Stimulated activated CD4-positive, alpha-beta T cell treated with anti-CD3 and anti-CD28 coated beads, Interleukin-1b, Interleukin-23, amount 100 ng/mL, for 1 hour (primary cell): ENCODE data around the gene ADGRA3.
"Not testable (repeated sequence)": the region's sequence is repeated elsewhere in the genome, so short reads cannot be mapped to it uniquely, and the experiment has no call there.

Experiments used
- DNase-seq, 2 donors: peaks; one replicate each; pipeline ENCODE4 v3.0.0-alpha.2; 2020; ENCODE audit warnings: low read depth in 2 of 2

The ADGRA3 gene

GRCh38 chr4:22478426-22478825, 37.4 kb downstream of the ADGRA3 start:
- DNase-seq: no peak

DNA sequence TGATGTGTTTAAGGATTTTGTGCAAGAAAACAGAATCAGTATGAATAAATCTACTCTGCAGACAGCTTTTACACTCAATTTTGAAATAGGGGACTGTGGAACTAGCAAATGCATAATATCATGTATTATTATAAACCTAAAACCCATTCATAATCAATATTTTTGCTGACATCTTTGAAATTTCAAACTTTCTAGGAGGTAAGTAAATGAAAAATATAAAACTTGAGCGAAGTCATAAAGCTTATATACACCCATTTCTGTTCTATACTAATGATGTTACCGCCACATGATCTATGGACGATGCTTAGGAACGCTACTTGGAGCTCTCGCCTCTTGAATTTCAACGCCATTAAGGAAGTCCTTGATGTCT, 38.1 kb downstream of the ADGRA3 start:
- no peak for DNase-seq

DNA sequence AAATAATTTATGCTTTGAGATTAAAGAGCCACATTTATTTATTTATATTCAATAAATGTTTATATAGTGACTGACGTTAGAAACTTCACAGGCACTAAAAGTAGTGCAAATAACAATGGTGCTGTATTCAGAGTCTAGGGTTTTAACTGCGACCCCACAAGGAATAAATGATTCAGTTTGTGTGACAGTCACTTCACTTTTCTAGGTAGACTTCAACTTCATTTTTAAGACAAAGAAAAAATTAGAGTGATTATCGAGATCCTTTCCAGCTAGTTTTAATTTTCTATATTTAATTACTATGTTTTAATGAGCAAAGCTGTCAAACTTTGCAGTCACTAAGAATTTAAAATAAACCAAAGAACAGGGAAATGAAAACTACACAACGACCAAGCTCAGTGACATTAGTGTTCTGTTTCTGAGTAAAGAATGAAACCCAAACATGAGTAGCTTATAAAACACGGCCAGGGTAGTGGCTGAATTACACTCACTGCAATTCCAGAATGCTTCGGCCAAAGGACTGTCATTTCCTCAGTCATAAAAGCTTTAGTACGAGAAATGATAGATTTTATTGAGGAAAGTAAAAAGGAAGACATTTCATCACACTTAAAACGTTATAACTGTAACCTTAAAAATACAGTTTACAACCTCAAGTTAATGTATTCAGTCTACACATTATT, 38.6 kb downstream of the ADGRA3 start:
- no peak for DNase-seq

GRCh38 chr4:22476011-22476410, 39.9 kb downstream of the ADGRA3 start:
- DNase-seq: no peak

- not testable (repeated sequence) for DNase-seq
These were observed 40.6 kb downstream of the ADGRA3 start for GRCh38 chr4:22475311-22475646.

- no peak for DNase-seq
These were observed 41.1 kb downstream of the ADGRA3 start for GRCh38 chr4:22474636-22475310.

DNA sequence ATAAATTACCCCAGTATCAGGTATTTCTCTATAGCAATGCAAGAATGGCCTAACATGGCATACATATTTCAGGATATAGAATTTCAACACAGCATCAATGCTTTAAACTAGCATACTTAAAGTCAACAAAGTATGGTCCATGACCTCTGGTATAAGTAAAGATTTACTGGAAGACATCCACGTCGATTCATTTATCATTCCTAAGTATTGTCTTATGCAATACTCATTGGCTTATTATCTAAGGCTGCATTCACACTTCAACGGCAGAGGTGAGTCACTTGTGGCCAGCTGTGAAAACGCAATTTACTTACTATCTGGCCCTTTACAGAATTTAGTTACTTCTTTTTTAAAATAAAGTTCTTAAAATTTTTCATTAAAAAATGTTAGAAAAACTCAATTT, 42.6 kb downstream of the ADGRA3 start:
- DNase-seq: no peak

DNA sequence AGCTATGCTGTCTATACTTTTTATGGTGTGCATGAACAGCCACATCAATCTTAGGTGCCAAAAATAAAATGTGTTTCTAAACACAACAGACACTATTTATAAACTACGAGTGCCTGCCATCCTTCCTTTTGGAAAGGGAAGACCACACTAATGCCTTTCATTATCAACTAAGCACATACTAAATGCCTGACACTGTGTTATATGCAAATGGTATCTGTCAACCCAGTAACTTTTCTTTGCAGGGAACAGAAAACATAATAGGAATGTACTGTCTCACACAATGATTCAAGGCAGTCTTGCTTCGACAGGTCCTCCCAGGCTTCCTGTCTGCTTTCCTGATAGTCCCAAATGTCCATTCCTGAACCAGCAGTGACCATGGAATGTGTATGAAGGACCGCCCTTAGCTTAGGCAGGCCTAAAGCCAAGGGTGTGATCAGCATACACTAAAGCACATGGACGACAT, 43.8 kb downstream of the ADGRA3 start:
- DNase-seq: no peak

DNA sequence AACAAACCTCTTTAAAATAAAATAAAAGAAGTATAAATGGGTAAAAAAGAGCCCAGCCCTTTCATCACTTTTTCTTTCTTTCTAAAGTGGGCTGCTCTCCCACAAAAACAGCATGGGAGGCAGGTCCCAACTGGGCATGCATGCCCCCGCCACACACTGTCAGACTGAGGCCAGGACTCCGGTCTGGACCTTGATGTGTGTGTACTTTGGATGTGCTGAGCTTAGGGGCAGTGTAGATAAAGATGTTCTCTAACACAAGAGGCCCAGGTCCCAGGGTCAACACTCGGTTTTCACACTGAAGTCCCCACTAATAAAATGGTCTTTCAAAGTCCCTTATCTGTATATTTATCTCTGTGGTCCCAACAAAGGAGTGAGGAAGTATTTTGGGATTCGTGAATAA, 44.4 kb downstream of the ADGRA3 start:
- DNase-seq: no peak

GRCh38 chr4:22466581-22466980, 49.3 kb downstream of the ADGRA3 start:
- no peak for DNase-seq

- no peak for DNase-seq
These were observed 49.9 kb downstream of the ADGRA3 start for GRCh38 chr4:22465996-22466395.

DNA sequence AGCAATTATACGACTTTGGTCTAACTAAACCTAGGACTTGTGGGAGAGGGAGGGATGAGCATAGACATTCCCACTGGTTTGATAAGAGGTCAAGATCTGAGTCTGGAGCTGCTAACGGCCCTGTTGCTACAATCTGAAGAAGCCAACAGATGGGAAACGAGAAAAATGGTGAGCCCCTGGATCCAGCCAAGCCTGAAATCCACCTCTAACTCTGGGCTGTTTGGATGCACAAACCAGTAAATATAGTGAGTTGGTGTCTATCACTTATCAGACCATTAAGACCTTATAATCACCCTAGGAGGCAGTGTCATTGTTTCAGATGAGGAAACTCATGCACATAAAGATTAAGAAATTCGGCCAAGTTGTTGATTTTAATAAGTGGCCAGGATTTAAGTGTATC, 50.5 kb downstream of the ADGRA3 start:
- DNase-seq: no peak

DNA sequence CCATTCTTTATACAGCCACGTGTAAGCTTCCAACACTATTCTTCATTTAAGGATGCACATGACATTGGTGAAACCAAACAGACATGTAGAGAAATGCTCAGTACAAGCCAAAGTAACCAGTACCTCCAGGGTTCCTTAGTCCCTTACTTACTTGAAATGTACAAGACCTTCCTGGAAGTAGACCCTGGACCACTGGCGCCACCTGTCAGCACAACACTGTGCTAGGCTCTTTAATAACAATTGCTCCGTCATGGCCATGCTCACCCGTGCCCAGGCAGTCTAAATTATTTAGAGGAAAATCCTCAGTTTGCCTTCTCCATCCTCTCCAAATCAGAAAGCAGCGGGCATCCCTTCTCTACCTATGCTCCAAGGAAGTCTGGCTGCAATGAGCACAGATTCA, 52.7 kb downstream of the ADGRA3 start:
- DNase-seq: peak in 1 of 2 donors; percentile 11

- DNase-seq: no peak
These were observed 53.2 kb downstream of the ADGRA3 start for GRCh38 chr4:22462688-22463087.

- DNase-seq: no peak
These were observed 55.6 kb downstream of the ADGRA3 start for GRCh38 chr4:22460266-22460665.

GRCh38 chr4:22458098-22458497, 57.8 kb downstream of the ADGRA3 start:
- no peak for DNase-seq

DNA sequence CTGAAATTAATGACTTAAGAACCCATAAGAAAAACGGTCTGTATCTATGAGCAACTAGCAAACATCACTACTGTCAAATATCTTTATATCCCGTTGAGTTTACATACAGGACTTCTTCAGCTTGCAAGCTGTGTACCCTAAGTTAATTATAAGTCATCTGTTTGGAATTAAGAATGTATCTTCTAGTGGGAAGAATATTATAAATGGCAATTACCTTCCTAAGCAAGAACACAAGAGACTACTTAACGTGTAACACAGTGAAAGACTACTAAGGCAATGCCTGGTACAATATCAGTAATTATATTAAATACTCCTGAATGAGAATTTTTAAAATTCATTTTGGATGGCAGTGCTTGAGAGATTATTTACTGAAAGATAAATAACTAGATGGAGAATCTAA, 58.5 kb downstream of the ADGRA3 start:
- DNase-seq: no peak

- DNase-seq: no peak
These were observed 59.6 kb downstream of the ADGRA3 start for GRCh38 chr4:22456291-22456690.

- DNase-seq: no peak
These were observed 60.9 kb downstream of the ADGRA3 start for GRCh38 chr4:22454955-22455354.

GRCh38 chr4:22454216-22454838, 61.5 kb downstream of the ADGRA3 start:
- no peak for DNase-seq

DNA sequence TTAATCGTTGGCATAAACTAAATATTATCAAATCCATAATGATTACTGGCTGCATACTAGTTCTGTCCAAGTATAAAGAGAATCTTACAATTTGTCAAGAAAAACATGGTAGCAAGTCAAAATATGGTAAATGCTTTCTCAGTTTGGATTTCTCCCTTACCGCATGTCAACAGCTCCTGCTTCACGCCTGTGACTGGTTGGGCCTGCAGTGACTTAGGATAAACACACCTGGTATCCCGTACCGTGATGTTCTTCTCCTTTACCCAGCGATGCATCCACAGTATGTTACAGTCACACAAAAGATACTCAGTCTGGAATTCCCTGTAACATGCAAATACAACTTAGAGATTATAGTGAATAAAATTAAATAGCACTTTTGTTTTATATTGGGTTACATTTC, 71.1 kb downstream of the ADGRA3 start:
- DNase-seq: no peak

- no peak for DNase-seq
These were observed 72.9 kb downstream of the ADGRA3 start for GRCh38 chr4:22442956-22443355.

DNA sequence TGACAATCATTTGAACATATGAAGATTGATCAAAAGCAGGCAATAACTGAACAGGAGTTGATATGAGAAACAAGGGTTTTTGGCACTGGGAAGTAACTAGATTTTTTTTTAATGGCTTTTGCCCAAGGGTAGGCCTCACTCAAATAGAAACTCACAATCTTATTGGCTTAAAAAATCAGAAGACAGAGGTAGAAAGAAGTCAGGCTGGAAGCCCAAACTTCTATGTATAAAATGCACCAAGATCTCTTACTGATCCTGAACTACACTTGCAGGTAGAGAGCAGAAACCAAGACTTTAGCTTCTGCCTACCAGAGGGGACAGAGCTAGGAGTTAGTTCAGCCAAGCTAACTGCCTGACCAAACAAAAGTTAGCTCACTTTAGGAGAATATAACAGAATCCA, 74.9 kb downstream of the ADGRA3 start:
- DNase-seq: no peak
